Measurements from ENCODE around the gene C5orf34. TPM values are rescaled to one million over a fixed set of nuclear protein-coding genes. Genes with fewer than 3 reads are reported as not detected.

The C5orf34 gene
- total RNA-seq, 1 donor from 2014 or later: 0.53 TPM

Other genes starting within 250 kb of the C5orf34 start
- gene HMGCS1, start 201.7 kb downstream of the C5orf34 start, total RNA-seq: 48.3 and 55.5 TPM in 2 replicates
- gene CCL28, start 102.8 kb downstream of the C5orf34 start, total RNA-seq: 1.0 and 1.6 TPM in 2 replicates
- 12.4 and 30.6 TPM in 2 replicates for gene TMEM267, start 31.3 kb downstream of the C5orf34 start, total RNA-seq
- gene PAIP1, start 41.9 kb upstream of the C5orf34 start, total RNA-seq: 92.8 and 136 TPM in 2 replicates
- gene NNT, start 88.0 kb upstream of the C5orf34 start, total RNA-seq: 29.7 and 32.9 TPM in 2 replicates

Data from bronchial epithelial cell (primary cell).